Medulla oblongata (tissue), 1 donor: ENCODE measurements around the gene CHID1.
A peak's percentile ranks its signal among the peaks of the same experiment; 100 is the strongest.

ENCODE experiments used
- DNase-seq: peaks from one replicate; pipeline ENCODE4 v3.0.0-alpha.2; 2015; ENCODE audit errors: extremely low spot score

Gene CHID1

GRCh38 chr11:825366-826226, 85.0 kb downstream of the CHID1 start:
- no peak for DNase-seq

GRCh38 chr11:824942-825341, 85.7 kb downstream of the CHID1 start:
- DNase-seq: no peak

- DNase-seq: no peak
Measured at GRCh38 chr11:824292-824880, 86.2 kb downstream of the CHID1 start.

GRCh38 chr11:823441-824291, 86.9 kb downstream of the CHID1 start:
- no peak for DNase-seq

- peak; percentile 57 for DNase-seq
Measured at GRCh38 chr11:821512-822371, 88.9 kb downstream of the CHID1 start.

- DNase-seq: peak; percentile 75
Measured at GRCh38 chr11:820655-821511, 89.7 kb downstream of the CHID1 start.

- peak; percentile 77 for DNase-seq
Measured at GRCh38 chr11:819943-820649, 90.5 kb downstream of the CHID1 start.

GRCh38 chr11:819129-819931, 91.3 kb downstream of the CHID1 start:
- DNase-seq: peak; percentile 95

- DNase-seq: no peak
Measured at GRCh38 chr11:818396-819128, 92.0 kb downstream of the CHID1 start, which contains the start of gene PNPLA2. Gene PNPLA2 (plus strand): TSS chr11:818914. CDS start chr11:819719, 805 bp downstream.
